Endothelial cell of umbilical vein (primary cell): Measurements from ENCODE around the gene NAXD. TPM values are rescaled to one million over a fixed set of nuclear protein-coding genes. Genes with fewer than 3 reads are reported as not detected.
A peak's percentile ranks its signal among the peaks of the same experiment; 100 is the strongest.

Source experiments
- Bru-seq: library from RNA; stranded (reverse); fragments of 400-500 nt; gene quantifications from one replicate; lab custom pipeline; 2021; lab: Mats Ljungman, UMichigan
- BruChase-seq, 2 experiments: library from RNA; stranded (reverse); fragments of 400-500 nt; gene quantifications; one replicate each; lab custom pipeline; 2021; lab: Mats Ljungman, UMichigan
- BruUV-seq: library from RNA; stranded (reverse); fragments of 400-500 nt; replicated peaks from 2 replicates; lab custom pipeline; 2021; lab: Mats Ljungman, UMichigan
- CTCF ChIA-PET: fragments of 300-600, 350-600 bp; sonication (Branson Sonifier 250); formaldehyde crosslinking; loops from one replicate; lab custom pipeline; 2021; ENCODE audit warnings: antibody characterized with exemption, inconsistent platforms; lab: Charles Lee
- POLR2A ChIA-PET: fragments of 300-600, 350-600 bp; sonication (Branson Sonifier 250); formaldehyde crosslinking; loops from one replicate; lab custom pipeline; 2021; ENCODE audit warnings: antibody characterized with exemption, inconsistent platforms; lab: Charles Lee
- DNase-seq: peaks from one replicate; pipeline ENCODE4 v3.0.0-alpha.2; 2011; ENCODE audit warnings: low read depth, low spot score
- FAIRE-seq: peaks from 2 replicates; lab custom pipeline; 2011; peaks lifted over from hg19 to GRCh38; lab: Jason Lieb, UNC
- H2AFZ ChIP-seq: 2 replicates; pipeline ENCODE4 v1.6.0; 2012; ENCODE audit warnings: low read depth, low read length, control low read depth, inconsistent platforms
- H3K27ac ChIP-seq: 2 replicates; pipeline ENCODE4 v1.5.1; 2011; ENCODE audit warnings: low read depth, mild to moderate bottlenecking, control low read depth, low read length, moderate library complexity; ENCODE audit not compliant: insufficient read depth
- H3K27me3 ChIP-seq, 2 experiments: 2 replicates each; pipeline versions ENCODE4 v1.6.0 to v1.6.1; 2011; ENCODE audit warnings: low read length in 2 of 2, mixed read lengths in 1 of 2; ENCODE audit not compliant: control insufficient read depth in 2 of 2, insufficient read depth in 2 of 2
- H3K36me3 ChIP-seq, 2 experiments: 2 replicates in 1 of 2; 3 replicates in 1 of 2; pipeline ENCODE4 v1.5.1; 2011; ENCODE audit warnings: low read length in 2 of 2, mild to moderate bottlenecking in 1 of 2, moderate library complexity in 1 of 2; ENCODE audit not compliant: control insufficient read depth in 2 of 2, insufficient read depth in 2 of 2; ENCODE audit errors: extremely low read depth in 1 of 2
- H3K4me1 ChIP-seq: 3 replicates; pipeline ENCODE4 v1.5.1; 2011; ENCODE audit warnings: mild to moderate bottlenecking, low read length; ENCODE audit not compliant: control insufficient read depth, insufficient read depth; ENCODE audit errors: extremely low read depth
- H3K4me2 ChIP-seq: 2 replicates; pipeline ENCODE4 v1.6.1; 2011; ENCODE audit warnings: low read length, control low read depth, mixed read lengths; ENCODE audit not compliant: insufficient read depth
- H3K4me3 ChIP-seq, 3 experiments: fragments of 200-600 bp in 1 of 3; sonication (generic), shearing (Covaris generic) in 1 of 3; replicated peaks in 1 of 3; 2 replicates each; pipeline ENCODE4 v1.5.1; 2011 to 2016; ENCODE audit warnings: control low read depth in 3 of 3, low read length in 3 of 3, mild to moderate bottlenecking in 2 of 3, inconsistent platforms in 1 of 3, low read depth in 1 of 3, moderate library complexity in 1 of 3; ENCODE audit not compliant: insufficient read depth in 1 of 3
- H3K79me2 ChIP-seq: 2 replicates; pipeline ENCODE4 v1.6.0; 2012; ENCODE audit warnings: low read length, inconsistent platforms; ENCODE audit not compliant: control insufficient read depth, insufficient read depth
- H3K9ac ChIP-seq: replicated peaks from 2 replicates; pipeline ENCODE3; 2011; ENCODE audit warnings: low read length, control low read depth; ENCODE audit not compliant: insufficient read depth; ENCODE audit errors: extremely low read depth
- H3K9me1 ChIP-seq: replicated peaks from 3 replicates; pipeline ENCODE4 v1.6.0; 2011; ENCODE audit warnings: mild to moderate bottlenecking, low read length; ENCODE audit not compliant: control insufficient read depth, insufficient read depth; ENCODE audit errors: extremely low read depth
- H3K9me3 ChIP-seq: replicated peaks from 2 replicates; pipeline ENCODE4 v1.5.1; 2012; ENCODE audit warnings: low read length, inconsistent platforms; ENCODE audit not compliant: control insufficient read depth, insufficient read depth
- H4K20me1 ChIP-seq: replicated peaks from 2 replicates; pipeline ENCODE3; 2011; ENCODE audit warnings: mild to moderate bottlenecking, low read length; ENCODE audit not compliant: control insufficient read depth, insufficient read depth; ENCODE audit errors: extremely low read depth
- EZH2 ChIP-seq: IDR thresholded peaks from 2 replicates; pipeline ENCODE4 v1.6.1; 2012; ENCODE audit warnings: borderline replicate concordance, low read depth, mild to moderate bottlenecking, moderate library complexity, low read length, inconsistent platforms; ENCODE audit not compliant: severe bottlenecking
- GATA2 ChIP-seq: IDR thresholded peaks from 2 replicates; pipeline ENCODE4 v1.7.0; 2011; ENCODE audit warnings: low read depth, mild to moderate bottlenecking, moderate library complexity, mixed read lengths, low read length; ENCODE audit not compliant: insufficient read length, insufficient read depth
- JUN ChIP-seq: IDR thresholded peaks from 2 replicates; pipeline ENCODE4 v1.6.1; 2011; ENCODE audit warnings: borderline replicate concordance, low read depth; ENCODE audit not compliant: insufficient read length, insufficient read depth
- MYC ChIP-seq: IDR thresholded peaks from one replicate; pipeline ENCODE4 v1.6.1; 2011; ENCODE audit warnings: mild to moderate bottlenecking, low read depth, low read length
- POLR2A ChIP-seq: IDR thresholded peaks from 2 replicates; pipeline ENCODE4 v1.6.1; 2012; ENCODE audit warnings: low read depth, mild to moderate bottlenecking, control low read depth, low read length
- POLR2AphosphoS5 ChIP-seq: IDR thresholded peaks from 2 replicates; pipeline ENCODE4 v1.6.1; 2012; ENCODE audit warnings: low read depth, mild to moderate bottlenecking, control low read depth, low read length, moderate library complexity; ENCODE audit not compliant: insufficient read depth
- dilution Hi-C: fragments of 300-500 bp; cut with MboI; formaldehyde crosslinking; loops from one replicate; pipeline ENCODE4 v1.15.0; 2019; ENCODE audit warnings: low sequenced_read_pairs; ENCODE audit not compliant: extremely low pct_ligation_motif_present
- intact Hi-C: fragments of 100-400 bp; cut with micrococcal nuclease; formaldehyde crosslinking; loops from one replicate; pipeline ENCODE4 v1.10.0; 2022
- long read RNA-seq: library from polyadenylated mRNA; stranded (forward); transcript quantifications from one replicate; pipeline ENCODE4 v2.0.0, GENCODE V29; 2021
- polyA minus RNA-seq, 3 experiments: library from RNA; depleted of rRNA, polyadenylated mRNA; stranded (reverse); fragments of >200 nt; gene quantifications; 1 replicate in 1 of 3; 2 replicates in 2 of 3; pipeline ENCODE4 v1.2.3, GENCODE V29; 2011
- polyA plus RNA-seq, 4 experiments: library from polyadenylated mRNA; depleted of rRNA in 3 of 4; stranded (reverse) in 3 of 4; unstranded in 1 of 4; fragments of >200 nt; gene quantifications; 2 replicates each; pipeline versions ENCODE4 v1.2.1 to v1.2.3, GENCODE V29; 2011 to 2012; ENCODE audit warnings: missing spikeins in 1 of 4
- total RNA-seq: library from RNA; stranded (reverse); gene quantifications from 2 replicates; pipeline ENCODE4 v1.2.3, GENCODE V29; 2021
- TF ChIP-seq, protein P1 (sequence below): IDR thresholded peaks from 2 replicates; pipeline ENCODE4 v1.6.1; 2011; ENCODE audit not compliant: insufficient read depth, insufficient read length

Gene NAXD
- total RNA-seq (19.9 and 22.4 TPM in 2 replicates), polyA plus RNA-seq (40.4 and 42.9 TPM in 2 replicates), polyA minus RNA-seq (20.0 and 22.1 TPM in 2 replicates), Bru-seq, nascent RNA (percentile 73 among the genes with signal in this experiment), BruChase-seq, experiment 1, labeled RNA remaining after a 6-hour chase (percentile 77 among the genes with signal in this experiment), BruChase-seq, experiment 2, labeled RNA remaining after a 2-hour chase (percentile 82 among the genes with signal in this experiment)
- polyA plus RNA-seq (2011; cell fraction: cytosol; rRNA removed) = 24.7 and 24.8 TPM in 2 replicates
- 74.7 and 80.7 TPM in 2 replicates for polyA plus RNA-seq (2011; cell fraction: nucleus; rRNA removed)
- polyA plus RNA-seq (2012) = 22.1 and 26.3 TPM in 2 replicates
- polyA minus RNA-seq (2011; cell fraction: cytosol; rRNA and poly(A)+ RNA removed) = 9.9 TPM
- 11.3 and 13.1 TPM in 2 replicates for polyA minus RNA-seq (2011; cell fraction: nucleus; rRNA and poly(A)+ RNA removed)
- long read RNA-seq, partial matches to known transcripts = 10 of 75 reads
- long read RNA-seq, other reads (novel, unspliced or antisense) = 59 of 75 reads

DNA sequence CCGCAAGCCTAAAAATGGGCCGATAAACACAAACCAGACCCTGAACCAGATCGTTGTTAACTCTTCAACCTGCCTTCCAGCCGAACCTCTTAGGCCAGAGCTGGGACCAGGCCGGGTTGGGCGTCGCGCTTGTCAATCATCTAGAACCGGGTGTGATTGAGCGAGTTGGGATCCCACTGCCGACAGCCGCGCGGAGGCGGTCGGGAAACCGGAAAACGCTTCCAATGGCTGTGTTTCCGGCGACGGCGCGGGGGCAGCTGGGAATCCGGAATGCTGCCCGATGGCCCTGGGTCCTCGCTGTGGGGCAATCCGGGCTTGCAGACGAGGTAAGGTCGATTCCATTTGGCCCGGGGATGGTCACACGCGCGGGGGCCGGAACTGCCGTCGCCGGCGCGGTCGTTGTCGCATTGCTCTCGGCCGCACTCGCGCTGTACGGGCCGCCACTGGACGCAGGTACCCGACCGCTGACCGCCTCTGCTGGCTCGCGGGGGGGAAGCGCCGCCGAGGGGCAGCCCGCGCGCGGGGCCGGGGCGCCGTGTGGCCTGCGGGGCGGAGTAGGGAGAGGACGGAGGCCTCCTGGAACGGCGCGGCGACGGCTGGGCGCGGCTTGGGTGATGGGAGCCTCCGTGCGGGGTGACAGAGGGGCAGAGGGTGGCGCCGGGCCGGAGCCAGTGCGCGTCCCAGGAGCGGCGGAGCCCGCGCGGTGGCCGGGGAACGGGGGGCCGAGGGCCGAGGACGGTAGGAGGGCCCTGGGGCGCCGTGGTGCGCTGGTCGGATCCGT lies at the start of gene NAXD:
TSS of gene NAXD (plus strand) at position 224 of the 781 bp plus-strand sequence. CDS start at position 281, 57 bp downstream.
- Histone ChIP-seq H3K4me2 (peak within 1 kb of the TSS; percentile 95), H3K79me2 (peaks cover 47% of the 10 kb centered on the region), H2AFZ (peak within 1 kb of the TSS; percentile 99), H3K9me3 (no peaks in the 10 kb centered on the region), H3K4me1 (peaks cover 20% of the 10 kb centered on the region), H3K4me3 (peak within 1 kb of the TSS; percentile 12 to 72 (median 58)), H3K27me3 (no peaks in the 10 kb centered on the region), H3K9ac (peak within 1 kb of the TSS; percentile 67), H3K9me1 (no peaks in the 10 kb centered on the region), H3K36me3 (no peaks in the 10 kb centered on the region), H4K20me1 (no peaks in the 10 kb centered on the region), H3K27ac (peak within 1 kb of the TSS; percentile 66)
- peak; percentile 96 for FAIRE-seq
- no TSS peak for BruUV-seq
- intact Hi-C loops = loop anchor here (1.0 kb wide), 1 partner anchor 100 kb away; no protein-coding TSS in a partner anchor
- dilution Hi-C loops = no loop called here
- TF ChIP-seq EZH2 = no peak
- peak; percentile 79 for TF ChIP-seq POLR2A
- TF ChIP-seq MYC = no peak
- no peak for TF ChIP-seq GATA2
- no peak for TF ChIP-seq POLR2AphosphoS5
- TF ChIP-seq, protein P1, sequence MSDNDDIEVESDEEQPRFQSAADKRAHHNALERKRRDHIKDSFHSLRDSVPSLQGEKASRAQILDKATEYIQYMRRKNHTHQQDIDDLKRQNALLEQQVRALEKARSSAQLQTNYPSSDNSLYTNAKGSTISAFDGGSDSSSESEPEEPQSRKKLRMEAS = no peak
- no peak for TF ChIP-seq JUN
- POLR2A ChIA-PET = interaction anchor here (1.0 to 1.9 kb wide), 2 partner anchors 100 kb away, joined by 10 to 13 read pairs; no protein-coding TSS in a partner anchor
- peak; percentile 94 for DNase-seq
- CTCF ChIA-PET = interaction anchor here (0.8 to 1.3 kb wide), 7 partner anchors 18 to 1828 kb away, joined by 3 to 4 read pairs (median 3); partner anchors contain the start of gene ANKRD10
